ENCODE results near the gene PHOX2A. TPM values are rescaled to one million over a fixed set of nuclear protein-coding genes. Genes with fewer than 3 reads are reported as not detected.

Gene PHOX2A
- total and polyA plus RNA-seq, 2 of the 13 experiments (the other 11 are each of a cell fraction or from before 2014, with no cell fraction given): not detected

GRCh38 chr11:72222907-72223614 lies 20.9 kb downstream of the PHOX2A start (continued):
- TF ChIP-seq ZNF598 (CRISPR knock-in tag; IDR thresholded peaks at IDR 0.05; ENCODE audit: borderline replicate concordance) (no peak), NFKB2 (CRISPR knock-in tag; IDR thresholded peaks at IDR 0.05; ENCODE audit: borderline replicate concordance) (peak; percentile 27; the same call in 1 of the 2 replicates), ZNF788 (CRISPR knock-in tag; IDR thresholded peaks at IDR 0.05; ENCODE audit: borderline replicate concordance) (no peak), KDM3A (CRISPR knock-in tag; IDR thresholded peaks at IDR 0.05; ENCODE audit: low read depth) (no peak), ZMAT3 (CRISPR knock-in tag; conservative IDR thresholded peaks at IDR 0.05) (no peak; the same call in 1 of the 2 replicates), ZNF619 (CRISPR knock-in tag; IDR thresholded peaks at IDR 0.05) (no peak), ZBTB1 (CRISPR knock-in tag; IDR thresholded peaks at IDR 0.05; ENCODE audit: borderline replicate concordance) (no peak), ZNF446 (CRISPR knock-in tag; IDR thresholded peaks at IDR 0.05) (no peak), ZNF768 (CRISPR knock-in tag; IDR thresholded peaks at IDR 0.05) (peak; percentile 35; the same call in 1 of the 2 replicates), DNMT1 (CRISPR knock-in tag; IDR thresholded peaks at IDR 0.05) (no peak), HNF4G (IDR thresholded peaks at IDR 0.05; ENCODE audit: borderline replicate concordance, low read depth, low read length) (no peak), HNF4G (CRISPR knock-in tag; IDR thresholded peaks at IDR 0.05; ENCODE audit: borderline replicate concordance, low read depth) (no peak), GATAD1 (CRISPR knock-in tag; IDR thresholded peaks at IDR 0.05) (0 out of 2 replicates have a peak, but pooled peaks have one; percentile 27), IKZF4 (CRISPR knock-in tag; IDR thresholded peaks at IDR 0.05; ENCODE audit: borderline replicate concordance, low read depth, not compliant biosample characterization) (no peak), ZNF407 (CRISPR knock-in tag; IDR thresholded peaks at IDR 0.05; ENCODE audit: not compliant biosample characterization) (no peak), KLF16 (CRISPR knock-in tag; IDR thresholded peaks at IDR 0.05) (peak in 1 of 2 experiments; percentile 80; a peak in 2 of 4 replicates), ARHGAP35 (CRISPR knock-in tag; IDR thresholded peaks at IDR 0.05; ENCODE audit: borderline replicate concordance) (no peak), TCF7 (IDR thresholded peaks at IDR 0.05; ENCODE audit: low read depth) (no peak), NAIF1 (CRISPR knock-in tag; IDR thresholded peaks at IDR 0.05; ENCODE audit: borderline replicate concordance) (no peak), ATM (IDR thresholded peaks at IDR 0.05; ENCODE audit: borderline replicate concordance) (no peak), MEIS2 (CRISPR knock-in tag; IDR thresholded peaks at IDR 0.05) (0 out of 2 replicates have a peak, but pooled peaks have one; percentile 27)
- TF ChIP-seq, protein P1, sequence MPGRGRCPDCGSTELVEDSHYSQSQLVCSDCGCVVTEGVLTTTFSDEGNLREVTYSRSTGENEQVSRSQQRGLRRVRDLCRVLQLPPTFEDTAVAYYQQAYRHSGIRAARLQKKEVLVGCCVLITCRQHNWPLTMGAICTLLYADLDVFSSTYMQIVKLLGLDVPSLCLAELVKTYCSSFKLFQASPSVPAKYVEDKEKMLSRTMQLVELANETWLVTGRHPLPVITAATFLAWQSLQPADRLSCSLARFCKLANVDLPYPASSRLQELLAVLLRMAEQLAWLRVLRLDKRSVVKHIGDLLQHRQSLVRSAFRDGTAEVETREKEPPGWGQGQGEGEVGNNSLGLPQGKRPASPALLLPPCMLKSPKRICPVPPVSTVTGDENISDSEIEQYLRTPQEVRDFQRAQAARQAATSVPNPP (CRISPR knock-in tag; IDR thresholded peaks at IDR 0.05): no peak
